MG63 (cell line): Measurements from ENCODE around the gene PTMA. TPM values are rescaled to one million over a fixed set of nuclear protein-coding genes. Genes with fewer than 3 reads are reported as not detected.
A peak's percentile ranks its signal among the peaks of the same experiment; 100 is the strongest.

Experiments
- DNase-seq: peaks from one replicate; pipeline ENCODE4 v3.0.0-alpha.2; 2020
- H3K27me3 ChIP-seq: fragments of 250-450 bp; sonication (Bioruptor Pico); 2 replicates; pipeline ENCODE4 v1.5.1; 2020; ENCODE audit warnings: mild to moderate bottlenecking, moderate library complexity
- H3K36me3 ChIP-seq: fragments of 250-450 bp; sonication (Bioruptor Pico); 2 replicates; pipeline ENCODE4 v1.5.1; 2020; ENCODE audit warnings: mild to moderate bottlenecking, moderate library complexity
- H3K4me3 ChIP-seq: fragments of 250-450 bp; sonication (Bioruptor Pico); 2 replicates; pipeline ENCODE4 v1.5.1; 2020; ENCODE audit warnings: mild to moderate bottlenecking, moderate library complexity
- H3K9me3 ChIP-seq: fragments of 250-450 bp; sonication (Bioruptor Pico); 2 replicates; pipeline ENCODE4 v1.5.1; 2020; ENCODE audit warnings: mild to moderate bottlenecking, moderate library complexity
- total RNA-seq: library from RNA; depleted of rRNA; stranded (reverse); fragments of >200 nt; shearing (Covaris generic); gene quantifications from 2 replicates; pipeline ENCODE4 v1.2.3, GENCODE V29; 2014; ENCODE audit warnings: low replicate concordance

The PTMA gene
- total RNA-seq, 1 experiment from 2014 or later, result 1,533 TPM

GRCh38 chr2:231672617-231673347 lies 35.5 kb upstream of the PTMA start:
- peak; percentile 77 for DNase-seq
- H3K4me3 ChIP-seq, result no peak overlapping the region

GRCh38 chr2:231673348-231673770 lies 35.0 kb upstream of the PTMA start:
- peak; percentile 74 for DNase-seq
- H3K27me3 ChIP-seq, result no peaks in the 10 kb centered on the region
- H3K4me3 ChIP-seq, result no peak overlapping the region
- no peaks in the 10 kb centered on the region for H3K36me3 ChIP-seq
- no peaks in the 10 kb centered on the region for H3K9me3 ChIP-seq

More at GRCh38 chr2:231672617-231673347, 35.5 kb upstream of the PTMA start:
- H3K27me3 ChIP-seq, result no peaks in the 10 kb centered on the region
- H3K36me3 ChIP-seq, result no peaks in the 10 kb centered on the region
- no peaks in the 10 kb centered on the region for H3K9me3 ChIP-seq

GRCh38 chr2:231674587-231675338 lies 33.6 kb upstream of the PTMA start:
- Histone ChIP-seq H3K4me3 (no peak overlapping the region), H3K9me3 (no peaks in the 10 kb centered on the region), H3K27me3 (no peaks in the 10 kb centered on the region), H3K36me3 (no peaks in the 10 kb centered on the region)
- peak; percentile 72 for DNase-seq

GRCh38 chr2:231676243-231676642 lies 32.1 kb upstream of the PTMA start:
- DNase-seq, result no peak
- no peaks in the 10 kb centered on the region for H3K36me3 ChIP-seq
- H3K27me3 ChIP-seq, result no peaks in the 10 kb centered on the region
- no peak overlapping the region for H3K4me3 ChIP-seq
- no peaks in the 10 kb centered on the region for H3K9me3 ChIP-seq

DNA sequence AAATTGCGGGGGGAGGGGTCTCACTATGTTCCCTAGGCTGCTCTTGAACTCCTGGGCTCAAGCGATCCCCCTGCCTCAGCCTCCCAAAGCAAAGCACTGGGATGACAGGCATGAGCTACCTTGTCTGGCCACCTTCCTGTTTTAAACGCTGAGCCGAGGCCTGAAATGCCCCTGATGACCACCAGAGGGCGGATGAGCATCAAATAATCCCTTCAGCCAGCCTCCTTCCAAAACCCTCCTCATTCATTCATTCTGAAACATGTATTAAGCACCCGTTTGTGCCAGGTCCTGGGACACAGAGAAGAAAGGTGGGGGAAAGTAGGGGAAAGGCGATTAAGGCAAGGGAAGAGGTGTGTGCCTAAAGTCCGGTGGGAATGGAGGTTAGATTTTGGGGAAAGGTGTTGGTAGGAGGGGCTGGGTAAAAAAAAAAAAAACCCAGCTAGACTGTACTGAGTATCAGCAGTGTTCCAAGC lies 30.7 kb upstream of the PTMA start:
- H3K4me3 ChIP-seq, result no peak overlapping the region
- DNase-seq, result peak; percentile 58
- no peaks in the 10 kb centered on the region for H3K9me3 ChIP-seq
- no peaks in the 10 kb centered on the region for H3K27me3 ChIP-seq
- H3K36me3 ChIP-seq, result no peaks in the 10 kb centered on the region

DNA sequence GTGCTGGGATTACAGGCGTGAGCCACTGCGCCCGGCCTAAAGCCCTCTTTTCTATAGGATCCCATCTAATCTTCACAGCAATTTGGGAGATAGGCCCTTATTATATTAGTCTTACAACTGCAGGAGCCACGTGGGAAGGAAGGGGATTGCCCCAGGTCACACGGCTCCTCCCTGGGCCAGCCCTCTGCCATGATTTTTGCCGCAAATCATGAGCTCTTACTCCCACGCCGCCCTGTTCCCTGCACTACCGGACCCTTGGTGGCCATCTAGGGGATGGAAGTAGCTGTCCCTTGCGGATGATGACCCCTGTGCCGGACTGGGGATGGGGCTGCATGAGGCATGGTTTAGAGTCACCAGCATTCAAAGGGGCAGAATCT lies 28.4 kb upstream of the PTMA start:
- H3K4me3 ChIP-seq, result no peak overlapping the region
- H3K27me3 ChIP-seq, result no peaks in the 10 kb centered on the region
- no peaks in the 10 kb centered on the region for H3K9me3 ChIP-seq
- DNase-seq, result no peak
- H3K36me3 ChIP-seq, result no peaks in the 10 kb centered on the region

GRCh38 chr2:231680285-231680991 lies 27.9 kb upstream of the PTMA start:
- no peaks in the 10 kb centered on the region for H3K27me3 ChIP-seq
- H3K9me3 ChIP-seq, result no peaks in the 10 kb centered on the region
- DNase-seq, result no peak
- H3K36me3 ChIP-seq, result no peaks in the 10 kb centered on the region
- H3K4me3 ChIP-seq, result peak overlapping the region; percentile 52

DNA sequence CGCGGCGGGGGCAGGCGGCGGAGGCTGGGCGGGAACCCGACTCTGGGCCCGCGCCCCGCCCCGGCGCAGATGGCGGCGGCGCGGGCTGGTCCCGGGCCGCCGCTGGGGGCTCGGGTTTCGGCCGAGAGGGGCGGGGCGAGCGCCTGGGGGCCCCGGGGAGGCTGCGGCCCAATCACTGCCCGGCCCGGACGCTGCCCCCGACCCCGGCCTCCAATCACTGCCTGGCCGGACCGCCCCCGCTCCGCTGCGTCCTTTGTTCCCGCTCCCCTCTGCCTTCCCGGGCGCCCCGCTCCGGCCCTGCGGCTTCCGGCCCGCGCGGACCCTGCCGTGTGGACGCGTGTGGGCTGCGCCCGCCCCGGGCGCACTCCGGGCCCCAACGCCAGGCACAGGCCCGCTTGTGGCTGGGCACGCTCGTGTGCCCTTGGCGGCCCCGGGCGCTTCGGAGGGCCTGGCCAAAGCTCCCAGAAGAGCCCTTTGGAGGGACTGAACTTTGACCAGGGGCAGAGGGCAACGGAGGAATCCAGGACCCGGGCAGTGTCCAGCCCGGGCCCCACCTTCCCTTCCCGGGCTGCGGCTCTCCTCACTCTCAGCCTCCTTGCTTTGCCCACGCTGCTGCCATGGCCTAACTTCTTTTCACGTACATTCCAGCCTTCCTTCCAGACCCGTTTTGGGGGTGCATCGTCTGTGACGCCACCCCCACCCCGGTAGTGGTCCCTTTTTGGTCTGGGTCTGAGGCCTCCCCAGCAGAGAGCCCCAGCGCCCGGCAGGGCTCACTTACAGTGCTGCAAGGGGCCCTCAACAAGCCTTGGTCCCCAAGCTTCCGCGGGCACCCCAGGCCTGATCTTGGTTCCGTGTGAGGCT lies 27.1 kb upstream of the PTMA start:
- Histone ChIP-seq H3K9me3 (no peaks in the 10 kb centered on the region), H3K36me3 (no peaks in the 10 kb centered on the region), H3K4me3 (peak overlapping the region; percentile 65), H3K27me3 (no peaks in the 10 kb centered on the region)
- DNase-seq, result peak; percentile 96

DNA sequence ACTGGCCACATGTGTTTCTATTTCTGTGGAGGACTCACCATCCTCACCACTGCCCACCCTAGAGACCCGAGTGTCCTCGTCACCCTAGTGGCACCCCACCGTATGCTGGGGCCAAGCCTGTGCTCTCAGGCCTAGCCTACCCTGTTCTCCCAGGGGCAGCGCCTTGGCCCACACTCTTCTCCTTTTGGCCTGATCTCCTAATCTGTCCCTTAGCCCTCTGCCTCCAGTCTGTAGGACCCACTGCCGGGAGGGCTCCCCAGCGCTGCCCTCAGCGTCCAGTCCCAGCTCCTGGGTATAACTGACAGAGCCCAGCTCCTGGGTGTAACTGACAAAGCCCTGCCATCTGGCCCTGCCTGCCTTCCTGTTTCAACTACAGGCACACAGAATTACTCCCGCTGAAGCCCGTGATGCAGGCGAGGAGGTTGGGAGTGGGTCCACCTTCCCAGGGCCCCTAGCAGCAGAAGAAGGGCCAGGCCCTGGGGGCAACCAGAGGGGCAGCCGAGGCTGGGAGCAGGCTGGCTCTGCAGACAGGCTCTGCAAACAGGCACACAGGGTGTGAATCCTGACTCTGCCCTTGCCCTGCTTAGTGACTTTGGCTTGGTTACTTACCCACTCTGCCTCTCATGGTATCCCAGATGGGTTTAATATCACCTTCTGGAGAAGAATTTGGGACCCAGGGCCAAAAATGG lies 25.6 kb upstream of the PTMA start:
- DNase-seq, result no peak
- Histone ChIP-seq H3K27me3 (no peaks in the 10 kb centered on the region), H3K9me3 (no peaks in the 10 kb centered on the region), H3K4me3 (no peak overlapping the region), H3K36me3 (no peaks in the 10 kb centered on the region)

DNA sequence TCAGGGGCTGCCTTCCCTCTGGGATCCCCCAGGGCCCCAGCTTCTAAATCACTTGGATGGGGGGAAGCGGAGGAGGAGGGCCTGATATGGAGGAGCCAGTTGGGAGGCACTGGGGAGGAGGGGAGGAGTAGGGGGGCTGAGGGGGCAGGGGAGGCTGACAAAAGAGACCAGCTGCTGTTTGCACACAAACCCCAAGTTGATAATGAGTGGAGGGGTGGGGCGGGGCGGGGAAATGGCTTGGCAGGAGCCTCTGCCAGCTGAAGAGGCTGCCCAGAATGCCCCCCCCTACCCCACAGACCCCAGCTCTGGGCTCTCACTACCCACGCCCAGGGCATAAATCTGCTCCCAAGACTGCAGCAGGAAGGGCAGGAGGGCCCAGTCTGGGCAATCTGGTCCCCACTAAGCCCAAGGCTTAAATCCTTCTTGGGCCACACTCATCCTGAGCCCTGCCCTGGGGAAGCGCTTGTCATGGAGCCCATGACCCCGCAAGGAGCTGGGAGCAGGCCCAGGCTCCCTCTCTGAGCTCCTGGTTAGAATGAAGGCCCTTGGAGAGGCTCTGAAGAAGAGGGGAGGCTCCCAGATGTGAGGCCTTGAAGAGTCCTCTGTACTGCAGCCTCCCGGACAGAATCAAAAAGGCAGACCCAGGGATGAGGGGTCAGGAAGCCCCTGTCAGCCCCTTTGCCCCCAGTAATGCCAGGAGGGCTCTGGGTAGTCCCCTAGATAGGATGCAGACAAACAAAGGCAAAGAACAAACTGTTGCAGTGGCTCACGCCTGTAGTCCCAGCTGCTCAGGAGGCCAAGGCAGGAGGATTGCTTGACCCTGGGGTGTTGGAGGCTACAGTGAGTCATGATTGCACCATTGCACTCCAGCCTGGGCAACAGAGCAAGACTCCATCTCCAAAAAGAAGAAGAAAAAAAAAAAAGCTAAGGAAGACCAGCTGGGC lies 24.8 kb upstream of the PTMA start:
- Histone ChIP-seq H3K27me3 (no peaks in the 10 kb centered on the region), H3K9me3 (no peaks in the 10 kb centered on the region), H3K36me3 (no peaks in the 10 kb centered on the region), H3K4me3 (no peak overlapping the region)
- no peak for DNase-seq

DNA sequence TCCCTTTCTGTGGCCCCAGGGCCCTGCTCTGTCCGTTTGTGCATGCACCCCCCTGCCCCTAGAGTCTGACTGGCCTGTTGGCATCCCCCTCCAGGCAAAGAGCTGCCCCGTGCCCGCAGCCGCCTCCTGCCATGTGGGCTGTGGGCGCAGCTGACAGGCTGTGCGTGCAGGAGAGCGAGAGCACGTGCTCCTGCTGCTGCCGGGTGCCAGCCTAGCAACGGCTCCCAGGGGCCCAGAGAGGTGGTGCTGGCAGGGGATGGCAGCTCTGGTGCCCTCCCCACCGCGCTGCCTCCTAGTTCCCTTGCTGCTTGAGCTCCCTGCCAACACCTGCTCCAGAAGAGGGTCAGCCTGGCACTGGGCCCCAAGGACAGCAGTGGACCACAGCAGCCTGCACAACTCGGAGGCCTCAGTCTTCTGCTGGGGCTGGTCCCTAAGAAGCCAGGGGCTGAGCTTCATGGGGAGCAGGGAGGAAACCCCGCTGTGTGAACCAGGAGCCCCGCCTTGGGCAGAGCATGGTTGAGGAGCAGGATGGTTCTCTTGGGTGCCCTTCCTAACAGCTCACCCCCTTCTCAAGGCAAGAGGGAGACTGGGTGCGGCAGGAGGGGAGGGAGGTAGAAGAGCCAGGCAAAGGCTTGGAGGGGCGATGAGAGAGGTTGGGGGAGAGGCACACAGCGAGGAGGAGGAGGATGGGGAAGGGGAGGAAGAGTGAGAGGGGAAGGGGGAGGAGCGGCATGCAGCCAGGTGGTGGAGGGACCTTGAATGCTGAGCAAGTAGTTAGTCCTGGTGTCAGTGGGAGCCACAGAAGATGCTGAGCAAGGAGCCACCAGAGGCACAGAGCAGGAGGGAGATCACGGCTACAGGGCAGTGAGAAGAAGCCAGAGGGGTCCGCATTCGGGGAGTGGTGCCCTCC lies 23.8 kb upstream of the PTMA start:
- no peak for DNase-seq
- Histone ChIP-seq H3K4me3 (no peak overlapping the region), H3K9me3 (no peaks in the 10 kb centered on the region), H3K36me3 (no peaks in the 10 kb centered on the region), H3K27me3 (no peaks in the 10 kb centered on the region)

DNA sequence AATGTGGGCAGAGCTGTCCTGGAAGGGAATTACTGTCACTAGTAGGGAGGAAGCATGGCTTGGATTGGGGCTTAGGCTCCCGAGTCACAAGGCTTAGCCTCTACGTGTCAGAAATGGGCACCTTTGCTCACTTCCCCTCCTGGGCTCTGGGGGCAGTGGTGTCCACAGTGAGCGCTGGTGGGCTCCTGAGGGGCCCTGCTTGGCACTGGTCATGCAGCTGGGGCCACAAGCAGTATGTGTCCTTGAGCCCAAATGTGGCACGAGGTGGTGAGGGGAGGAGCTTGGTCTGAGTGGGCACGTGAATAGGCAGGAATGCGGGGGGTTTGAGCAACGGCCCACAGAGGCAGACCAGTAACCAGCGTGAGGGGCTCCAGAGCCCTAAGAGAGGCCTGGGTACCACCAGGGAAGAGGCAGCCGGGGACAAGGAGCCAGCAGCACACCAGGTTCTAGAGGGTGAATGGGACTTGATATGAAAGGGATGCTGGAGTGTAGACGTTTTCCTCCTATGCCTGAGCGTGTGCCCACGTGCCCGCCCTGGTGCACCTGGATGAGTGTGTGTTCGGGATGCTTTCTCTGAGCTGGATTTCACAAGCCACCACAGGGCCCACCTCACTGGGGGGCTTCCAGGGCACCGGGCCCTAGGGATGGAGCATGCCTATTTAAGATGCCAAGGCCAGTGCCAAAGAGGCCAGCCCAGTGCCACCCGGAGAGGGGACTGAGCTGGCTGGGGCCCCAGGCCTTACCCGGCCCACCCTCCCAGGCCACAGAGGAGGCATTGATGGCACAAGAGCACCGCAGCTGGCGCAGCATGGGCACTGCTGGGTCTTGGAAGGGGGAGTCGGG lies 22.8 kb upstream of the PTMA start:
- Histone ChIP-seq H3K4me3 (no peak overlapping the region), H3K27me3 (no peaks in the 10 kb centered on the region), H3K9me3 (no peaks in the 10 kb centered on the region), H3K36me3 (no peaks in the 10 kb centered on the region)
- no peak for DNase-seq
